ENCODE data around the gene AGPAT1. TPM values are rescaled to one million over a fixed set of nuclear protein-coding genes. Genes with fewer than 3 reads are reported as not detected.
"Not testable (repeated sequence)": the region's sequence is repeated elsewhere in the genome, so short reads cannot be mapped to it uniquely, and the experiment has no call there.

The AGPAT1 gene
- polyA plus RNA-seq, 2 of the 4 experiments (the other 2 are of a cell fraction): 29.4 to 40.6 TPM

- Histone ChIP-seq H3K9me3 (no peaks in the 10 kb centered on the region), H3K4me2 (peak overlapping the region; percentile 99), H3K4me3 (peak overlapping the region; percentile 94), H3K27ac (peak overlapping the region; percentile 99 to 100), H3K4me1 (peaks cover 36% of the 10 kb centered on the region)
- DNase-seq (ENCODE audit: low read depth in 1 of 2, low spot score in 1 of 2) (no peak), FAIRE-seq (no peak), ATAC-seq (no peak)
- no CpG with 5 or more reads among the region's 23 CpGs for WGBS (ENCODE audit: missing lambda C conversion rate)
- CTCF ChIA-PET: interaction anchor here (1.4 kb wide), 1 partner anchor 60 kb away, joined by 3 read pairs; no protein-coding TSS in a partner anchor
- TF ChIP-seq HES2 (IDR thresholded peaks at IDR 0.05) (no peak), HMGXB4 (CRISPR knock-in tag; IDR thresholded peaks at IDR 0.05; ENCODE audit: borderline replicate concordance) (no peak), FOXS1 (CRISPR knock-in tag; IDR thresholded peaks at IDR 0.05) (no peak), POLR2A (IDR thresholded peaks at IDR 0.05; ENCODE audit: low read length) (no peak), CEBPB (IDR thresholded peaks at IDR 0.05) (no peak)
- POLR2A ChIA-PET: interaction anchor here (1.0 kb wide), 1 partner anchor 62 kb away, joined by 4 read pairs; the partner anchor contains the start of gene ATF6B
These were observed 13.8 kb upstream of the AGPAT1 start for GRCh38 chr6:32189742-32190053.

GRCh38 chr6:32189069-32189741 lies 13.3 kb upstream of the AGPAT1 start:
- ChIA-PET CTCF (interaction anchor here (1.4 kb wide), 1 partner anchor 10 kb away, joined by 6 read pairs; no protein-coding TSS in a partner anchor), POLR2A (interaction anchor here (1.1 kb wide), 1 partner anchor 12 kb away, joined by 3 read pairs; no protein-coding TSS in a partner anchor)
- no peak for DNase-seq (ENCODE audit: low read depth in 1 of 2, low spot score in 1 of 2)
- no peak for FAIRE-seq
- peak overlapping the region; percentile 99 for H3K4me2 ChIP-seq
- H3K27ac ChIP-seq: peak overlapping the region; percentile 99 to 100
- H3K9me3 ChIP-seq: no peaks in the 10 kb centered on the region
- peak in 1 of 2 experiments; percentile 5; a peak in 2 of 6 replicates for ATAC-seq
- H3K4me3 ChIP-seq: peak overlapping the region; percentile 94
- TF ChIP-seq POLR2AphosphoS2 (conservative IDR thresholded peaks at IDR 0.05; ENCODE audit: low read length): no peak
- no peak for TF ChIP-seq RAD21 (conservative IDR thresholded peaks at IDR 0.05 in 1 of 2, IDR thresholded peaks at IDR 0.05 in 1 of 2)
- TF ChIP-seq RNF2 (IDR thresholded peaks at IDR 0.05; ENCODE audit: borderline replicate concordance, low read depth): no peak
- TF ChIP-seq CBX2 (IDR thresholded peaks at IDR 0.05; ENCODE audit: borderline replicate concordance, low read depth): no peak
- TF ChIP-seq TP53 (CRISPR knock-in tag; IDR thresholded peaks at IDR 0.05): no peak
- TF ChIP-seq PHF8 (IDR thresholded peaks at IDR 0.05; ENCODE audit: borderline replicate concordance, low read depth): no peak
- no peak for TF ChIP-seq EHMT2 (IDR thresholded peaks at IDR 0.05; ENCODE audit: low read depth)
- no peak for TF ChIP-seq CEBPB (IDR thresholded peaks at IDR 0.05)
- no peak for TF ChIP-seq JUNB (IDR thresholded peaks at IDR 0.05)
- no peak for TF ChIP-seq NFE2L2 (conservative IDR thresholded peaks at IDR 0.05; ENCODE audit: low read length)
- TF ChIP-seq NR3C1 (IDR thresholded peaks at IDR 0.05): no peak
- TF ChIP-seq SREBF2 (IDR thresholded peaks at IDR 0.05): no peak
- peaks cover 38% of the 10 kb centered on the region for H3K4me1 ChIP-seq
- WGBS (ENCODE audit: missing lambda C conversion rate): 18% methylated on average over 6 of the region's 10 CpGs

GRCh38 chr6:32188381-32189068 lies 12.6 kb upstream of the AGPAT1 start:
- ATAC-seq (no peak), FAIRE-seq (no peak), DNase-seq (ENCODE audit: low read depth in 1 of 2, low spot score in 1 of 2) (no peak)
- 65% methylated on average over 8 of the region's 13 CpGs for WGBS (ENCODE audit: missing lambda C conversion rate)
- no peaks in the 10 kb centered on the region for H3K9me3 ChIP-seq
- H3K27ac ChIP-seq: peak overlapping the region; percentile 99 to 100
- TF ChIP-seq SREBF2 (IDR thresholded peaks at IDR 0.05): no peak
- TF ChIP-seq REST (IDR thresholded peaks at IDR 0.05): no peak
- TF ChIP-seq CBX8 (IDR thresholded peaks at IDR 0.05): no peak
- TF ChIP-seq ZFP36 (IDR thresholded peaks at IDR 0.05; ENCODE audit: borderline replicate concordance, partially characterized antibody): no peak
- TF ChIP-seq GATA3 (IDR thresholded peaks at IDR 0.05; ENCODE audit: borderline replicate concordance): no peak
- H3K4me1 ChIP-seq: peaks cover 43% of the 10 kb centered on the region
- ChIA-PET POLR2A (interaction anchor here (1.1 kb wide), 1 partner anchor 11 kb away, joined by 3 read pairs; no protein-coding TSS in a partner anchor), CTCF (interaction anchor here (1.4 kb wide), 1 partner anchor 9 kb away, joined by 6 read pairs; no protein-coding TSS in a partner anchor)
- peak overlapping the region; percentile 99 for H3K4me2 ChIP-seq
- H3K4me3 ChIP-seq: peak overlapping the region; percentile 94

GRCh38 chr6:32187725-32188380 lies 12.0 kb upstream of the AGPAT1 start:
- WGBS (ENCODE audit: missing lambda C conversion rate): 89% methylated on average over 7 of the region's 18 CpGs
- DNase-seq (ENCODE audit: low read depth in 1 of 2, low spot score in 1 of 2); FAIRE-seq; ATAC-seq; H3K9me3 ChIP-seq; H3K27ac ChIP-seq; H3K4me3 ChIP-seq: not testable (repeated sequence)
- Histone ChIP-seq H3K4me1 (peaks cover 43% of the 10 kb centered on the region), H3K4me2 (peak overlapping the region; percentile 99; the same call in 2 of the 3 replicates)
- CTCF ChIA-PET: interaction anchor here (0.8 to 1.4 kb wide), 2 partner anchors 8 to 9 kb away, joined by 3 to 6 read pairs; no protein-coding TSS in a partner anchor
- POLR2A ChIA-PET: interaction anchor here (1.1 kb wide), 1 partner anchor 10 kb away, joined by 3 read pairs; no protein-coding TSS in a partner anchor
